ENCODE data around the gene CAT. TPM values are rescaled to one million over a fixed set of nuclear protein-coding genes. Genes with fewer than 3 reads are reported as not detected.

The CAT gene
- polyA plus RNA-seq, 3 donors, result 122 to 432 (median 429) TPM

GRCh38 chr11:34501500-34501899, 62.8 kb downstream of the CAT start:
- H3K4me1 Mint-ChIP-seq, result peaks cover 22% of the 10 kb centered on the region
- no peaks in the 10 kb centered on the region for H3K9me3 ChIP-seq (replicated peaks in 1 of 2; ENCODE audit: control insufficient read depth in 1 of 2, insufficient read depth in 1 of 2, low read length in 2 of 2)
- no peaks in the 10 kb centered on the region for H3K36me3 ChIP-seq (replicated peaks in 1 of 2; ENCODE audit: control insufficient read depth in 1 of 2, insufficient read depth in 2 of 2, low read length in 2 of 2)
- H3K4me3 Mint-ChIP-seq, result peak overlapping the region in 1 of 2 donors; percentile 68
- no peak overlapping the region for H3K4me3 ChIP-seq (replicated peaks in 1 of 3; ENCODE audit: low read depth in 2 of 3, low read length in 3 of 3)
- DNase-seq, result peak; percentile 27 to 53 (median 34)
- no peak for TF ChIP-seq CTCF (IDR thresholded peaks at IDR 0.05)
- no CpG with 5 or more reads among the region's 4 CpGs for WGBS (ENCODE audit: insufficient coverage)
- no peaks in the 10 kb centered on the region for H3K79me2 ChIP-seq (ENCODE audit: insufficient read depth, low read length)
- no peaks in the 10 kb centered on the region for H3K27me3 ChIP-seq (ENCODE audit: control insufficient read depth in 2 of 2, insufficient read depth in 2 of 2, low read length in 2 of 2)
- H3K9ac ChIP-seq (ENCODE audit: insufficient read depth, low read length, poor library complexity, severe bottlenecking), result no peak overlapping the region
- peak overlapping the region in 5 of 7 donors; percentile 35 to 80 (median 69) for H3K27ac Mint-ChIP-seq
- no peaks in the 10 kb centered on the region for H4K20me1 ChIP-seq (ENCODE audit: insufficient read depth, low read length)
- peak overlapping the region; percentile 6 for H2AFZ ChIP-seq (ENCODE audit: insufficient read depth, low read depth, low read length, poor library complexity, severe bottlenecking)
- H3K4me2 ChIP-seq (replicated peaks; ENCODE audit: extremely low read depth, low read length, poor library complexity, severe bottlenecking), result peak overlapping the region; percentile 27
- H3K36me3 Mint-ChIP-seq, result no peaks in the 10 kb centered on the region
- H3K27me3 Mint-ChIP-seq (ENCODE audit: low read depth in 3 of 3), result peaks cover 0 to 3% (median 0%) of the 10 kb centered on the region in 3 donors
- H3K9me3 Mint-ChIP-seq, result peaks cover 0 to under 1% (median 0%) of the 10 kb centered on the region in 7 donors
- H3K27ac ChIP-seq (ENCODE audit: low read depth in 1 of 2, low read length in 2 of 2), result no peak overlapping the region
- intact Hi-C loops (cut with micrococcal nuclease), result no loop called here
- H3K4me1 ChIP-seq (ENCODE audit: control insufficient read depth in 1 of 2, insufficient read depth in 2 of 2, low read length in 2 of 2), result peaks cover 16 to 25% of the 10 kb centered on the region in 2 donors

DNA sequence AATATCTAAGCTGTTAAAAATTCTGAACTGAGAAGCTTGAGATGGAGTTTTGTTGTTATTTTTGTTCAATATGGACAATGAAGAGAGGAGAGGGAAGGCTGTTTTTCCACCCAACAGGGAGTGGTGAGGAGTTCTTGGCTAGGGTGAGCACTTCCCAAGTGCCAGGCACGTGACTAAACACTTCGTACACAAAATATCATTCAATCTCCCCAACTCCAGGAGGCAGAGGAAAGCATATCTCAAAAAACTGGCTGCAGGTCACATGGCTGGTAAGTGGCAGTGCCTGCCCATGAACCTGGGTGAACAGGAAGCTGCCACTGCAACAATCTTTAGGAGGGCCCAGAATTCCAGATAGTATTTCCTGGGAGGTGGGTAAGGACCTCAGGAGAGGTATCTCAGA, 63.2 kb downstream of the CAT start:
- no peak for TF ChIP-seq CTCF (IDR thresholded peaks at IDR 0.05)
- H3K79me2 ChIP-seq (ENCODE audit: insufficient read depth, low read length), result no peaks in the 10 kb centered on the region
- peak overlapping the region in 1 of 2 donors; percentile 3 for H3K27ac ChIP-seq (ENCODE audit: low read depth in 1 of 2, low read length in 2 of 2)
- intact Hi-C loops (cut with micrococcal nuclease), result no loop called here
- Mint-ChIP-seq H3K9me3 (no peaks in the 10 kb centered on the region), H3K27me3 (ENCODE audit: low read depth in 3 of 3) (peaks cover 0 to 3% (median 0%) of the 10 kb centered on the region in 3 donors), H3K4me3 (peak overlapping the region in 1 of 2 donors; percentile 68), H3K4me1 (peaks cover 22% of the 10 kb centered on the region), H3K36me3 (no peaks in the 10 kb centered on the region), H3K27ac (peak overlapping the region in 5 of 7 donors; percentile 11 to 80 (median 52))
- no peaks in the 10 kb centered on the region for H3K9me3 ChIP-seq (replicated peaks in 1 of 2; ENCODE audit: control insufficient read depth in 1 of 2, insufficient read depth in 1 of 2, low read length in 2 of 2)
- H2AFZ ChIP-seq (ENCODE audit: insufficient read depth, low read depth, low read length, poor library complexity, severe bottlenecking), result peak overlapping the region; percentile 6
- H3K4me2 ChIP-seq (replicated peaks; ENCODE audit: extremely low read depth, low read length, poor library complexity, severe bottlenecking), result peak overlapping the region; percentile 27
- no peak for DNase-seq
- H3K9ac ChIP-seq (ENCODE audit: insufficient read depth, low read length, poor library complexity, severe bottlenecking), result no peak overlapping the region
- no peaks in the 10 kb centered on the region for H3K36me3 ChIP-seq (replicated peaks in 1 of 2; ENCODE audit: control insufficient read depth in 1 of 2, insufficient read depth in 2 of 2, low read length in 2 of 2)
- H4K20me1 ChIP-seq (ENCODE audit: insufficient read depth, low read length), result no peaks in the 10 kb centered on the region
- H3K4me1 ChIP-seq (ENCODE audit: control insufficient read depth in 1 of 2, insufficient read depth in 2 of 2, low read length in 2 of 2), result peaks cover 16 to 25% of the 10 kb centered on the region in 2 donors
- no peak overlapping the region for H3K4me3 ChIP-seq (replicated peaks in 1 of 3; ENCODE audit: low read depth in 2 of 3, low read length in 3 of 3)
- H3K27me3 ChIP-seq (ENCODE audit: control insufficient read depth in 2 of 2, insufficient read depth in 2 of 2, low read length in 2 of 2), result no peaks in the 10 kb centered on the region
- no CpG with 5 or more reads among the region's 2 CpGs for WGBS (ENCODE audit: insufficient coverage)
